Stimulated activated CD4-positive, alpha-beta T cell treated with anti-CD3 and anti-CD28 coated beads, Interleukin-12 subunit alpha, Interleukin-12 subunit beta, amount 100 ng/mL, for 4 hours (primary cell): ENCODE results near the gene SLC7A7.
"Not testable (repeated sequence)": the region's sequence is repeated elsewhere in the genome, so short reads cannot be mapped to it uniquely, and the experiment has no call there.

Experiments used
- DNase-seq: peaks from one replicate; pipeline ENCODE4 v3.0.0-alpha.2; 2020

SLC7A7 gene

DNA sequence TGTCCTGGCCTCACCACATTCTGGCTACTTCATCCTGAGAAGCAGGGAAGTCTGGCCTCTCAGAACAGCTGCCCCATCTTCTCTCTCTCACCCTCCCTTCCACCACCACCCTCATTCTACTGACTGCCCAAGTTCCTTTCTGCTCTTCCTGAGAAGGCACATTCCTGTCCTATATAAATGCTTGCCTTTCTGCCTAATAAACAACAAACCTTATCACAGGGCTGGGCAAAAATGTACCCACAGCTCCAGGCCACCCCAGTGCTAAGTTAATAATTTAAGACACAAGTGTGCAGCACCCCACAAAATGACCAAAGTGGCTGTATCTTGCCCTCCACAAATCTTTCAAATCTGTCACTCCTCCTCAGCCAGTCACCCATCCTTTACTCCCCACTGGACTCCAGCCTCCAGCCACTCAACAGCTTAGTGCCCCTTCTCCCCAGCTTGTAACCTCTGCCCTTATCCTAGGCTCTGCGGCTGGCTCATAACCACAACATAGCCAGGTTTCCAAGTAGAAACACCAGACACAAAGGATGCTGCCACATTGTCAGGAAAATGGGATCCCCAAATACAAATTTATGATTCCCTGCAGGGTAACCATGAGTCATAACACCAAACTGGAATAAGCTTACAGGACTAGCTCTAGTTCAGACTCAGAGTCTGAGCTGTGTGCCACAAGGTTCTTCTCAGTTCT is 33.8 kb downstream of the SLC7A7 start:
- no peak for DNase-seq

DNA sequence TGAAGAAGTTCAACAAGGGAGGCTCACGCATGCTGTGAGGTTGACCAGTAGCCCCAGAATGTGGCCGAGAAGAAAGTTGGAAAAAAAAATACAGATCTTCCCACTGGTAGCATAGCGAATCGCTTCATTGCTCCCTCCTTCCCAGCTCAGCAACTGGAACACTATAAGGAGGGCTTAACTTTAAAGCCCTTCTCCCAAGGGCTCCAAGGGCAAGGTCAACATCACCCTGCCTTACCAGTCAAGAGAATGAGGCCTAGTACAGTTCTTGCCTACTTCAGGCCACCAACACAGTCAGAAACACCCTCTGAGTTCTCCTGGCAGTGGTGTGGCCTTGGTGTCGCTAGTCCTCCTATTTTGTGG is 34.3 kb downstream of the SLC7A7 start:
- no peak for DNase-seq

DNA sequence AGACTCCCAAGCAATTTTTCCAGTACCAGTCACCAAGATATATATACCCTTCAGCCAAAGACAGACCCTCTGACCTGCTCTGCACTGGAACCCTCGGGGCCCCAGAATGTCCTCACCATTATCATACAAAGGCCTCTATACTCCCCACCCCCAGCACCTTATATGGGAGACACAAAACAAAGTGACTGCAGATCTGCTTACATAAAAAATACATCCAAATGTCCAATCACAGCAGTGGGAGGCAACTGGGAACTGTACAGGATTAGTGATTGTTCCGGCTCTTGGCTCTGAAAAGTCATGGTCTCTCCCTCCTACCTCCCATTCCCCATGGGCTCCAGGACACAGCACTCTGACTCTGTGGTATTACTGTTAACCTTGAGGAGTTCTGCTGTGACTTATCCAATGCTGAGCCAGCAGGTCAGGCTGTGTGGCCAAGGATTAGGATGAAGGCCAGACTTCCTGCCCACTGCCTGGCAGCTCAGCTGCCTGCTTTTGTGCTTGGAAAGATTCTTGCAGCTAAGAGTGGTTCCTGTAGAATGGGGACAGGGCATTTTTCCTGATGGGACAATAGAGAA is 35.0 kb downstream of the SLC7A7 start:
- no peak for DNase-seq

DNA sequence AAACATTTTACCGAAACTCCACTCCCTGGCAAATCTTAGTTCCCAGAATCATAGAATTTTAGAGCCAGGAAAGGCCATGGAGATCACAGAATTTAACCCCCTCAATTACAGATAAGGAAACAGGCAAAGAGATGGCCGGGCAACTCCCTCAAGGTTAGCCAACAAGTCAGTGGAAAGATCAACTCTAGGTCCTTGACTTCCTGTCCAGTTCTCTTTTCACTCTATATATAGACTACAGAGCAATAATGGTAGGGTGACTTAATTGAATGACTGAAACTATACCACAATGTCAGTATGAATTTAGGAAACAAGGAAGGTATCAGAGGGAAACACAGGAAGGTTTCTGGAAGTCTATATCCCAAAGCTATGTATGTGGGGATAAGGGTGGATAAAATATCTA is 37.2 kb downstream of the SLC7A7 start:
- DNase-seq, result no peak

DNA sequence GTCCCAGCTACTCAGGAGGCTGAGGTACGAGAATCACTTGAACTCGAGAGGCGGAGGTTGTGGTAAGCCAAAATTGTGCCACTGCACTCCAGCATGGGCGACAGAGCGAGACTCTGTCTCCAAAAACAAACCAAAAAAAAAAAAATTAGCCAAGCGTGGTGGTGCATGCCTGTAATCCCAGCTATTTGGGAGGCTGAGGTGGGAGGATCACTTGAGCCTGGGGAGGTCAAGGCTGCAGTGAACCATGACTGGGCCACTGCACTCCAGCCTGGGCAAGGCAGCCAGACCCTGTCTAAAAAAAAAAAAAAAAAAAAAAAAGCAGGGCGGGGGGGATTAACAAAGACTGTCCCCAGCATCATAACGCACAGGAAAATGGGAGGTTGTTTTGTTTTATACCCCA is 38.4 kb downstream of the SLC7A7 start:
- not testable (repeated sequence) for DNase-seq

DNA sequence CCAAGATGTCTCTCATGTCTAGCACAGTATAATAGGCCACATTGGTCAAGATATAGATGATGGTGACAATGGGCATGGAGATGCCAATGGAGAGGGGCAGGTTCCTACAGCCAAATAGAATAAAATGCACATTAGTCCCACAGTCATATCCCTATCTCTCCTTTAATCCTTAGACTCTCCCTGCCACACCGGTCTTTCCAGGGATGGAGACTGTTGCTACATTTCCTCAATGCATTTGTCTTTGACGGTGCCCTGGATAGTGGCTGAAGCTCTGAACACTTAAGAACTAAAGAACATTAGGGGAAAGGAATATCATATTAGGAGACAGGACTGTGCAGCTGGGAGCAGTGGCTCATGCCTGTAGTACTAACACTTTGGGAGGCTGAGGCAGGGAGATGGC is 39.0 kb downstream of the SLC7A7 start:
- DNase-seq, result no peak

DNA sequence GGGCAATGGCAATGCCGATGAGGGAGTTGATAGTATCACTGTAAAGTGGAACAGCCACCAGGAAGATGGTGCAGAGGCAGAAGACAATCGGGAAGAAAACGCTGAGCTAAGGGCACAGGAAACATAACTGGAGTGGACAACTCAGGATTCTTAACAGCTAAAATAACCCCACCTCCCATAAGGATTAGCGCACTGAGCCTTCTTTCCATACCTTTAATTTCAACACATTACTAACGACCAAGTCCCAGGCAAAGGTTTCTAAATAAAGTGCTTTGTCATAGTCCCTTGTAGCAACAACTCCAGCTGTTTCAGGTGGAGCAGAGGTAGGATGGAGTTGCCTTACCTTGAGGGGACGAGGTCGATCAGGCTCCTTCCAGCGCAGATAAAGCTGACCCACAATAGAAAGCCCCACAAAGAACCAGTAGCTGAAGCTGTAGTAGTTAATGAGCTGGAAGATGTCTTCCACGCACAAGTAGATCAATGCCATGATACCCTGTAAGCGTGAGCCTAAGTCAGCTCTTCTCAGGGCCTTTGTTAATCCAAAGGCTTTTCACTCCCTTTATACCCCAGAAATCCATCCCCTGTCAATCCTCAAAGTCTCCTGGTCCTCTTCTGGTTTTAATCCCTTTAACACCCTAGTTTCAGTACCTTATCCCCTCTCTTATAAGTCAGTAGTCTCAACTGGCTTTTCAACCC is 41.1 kb downstream of the SLC7A7 start:
- no peak for DNase-seq

DNA sequence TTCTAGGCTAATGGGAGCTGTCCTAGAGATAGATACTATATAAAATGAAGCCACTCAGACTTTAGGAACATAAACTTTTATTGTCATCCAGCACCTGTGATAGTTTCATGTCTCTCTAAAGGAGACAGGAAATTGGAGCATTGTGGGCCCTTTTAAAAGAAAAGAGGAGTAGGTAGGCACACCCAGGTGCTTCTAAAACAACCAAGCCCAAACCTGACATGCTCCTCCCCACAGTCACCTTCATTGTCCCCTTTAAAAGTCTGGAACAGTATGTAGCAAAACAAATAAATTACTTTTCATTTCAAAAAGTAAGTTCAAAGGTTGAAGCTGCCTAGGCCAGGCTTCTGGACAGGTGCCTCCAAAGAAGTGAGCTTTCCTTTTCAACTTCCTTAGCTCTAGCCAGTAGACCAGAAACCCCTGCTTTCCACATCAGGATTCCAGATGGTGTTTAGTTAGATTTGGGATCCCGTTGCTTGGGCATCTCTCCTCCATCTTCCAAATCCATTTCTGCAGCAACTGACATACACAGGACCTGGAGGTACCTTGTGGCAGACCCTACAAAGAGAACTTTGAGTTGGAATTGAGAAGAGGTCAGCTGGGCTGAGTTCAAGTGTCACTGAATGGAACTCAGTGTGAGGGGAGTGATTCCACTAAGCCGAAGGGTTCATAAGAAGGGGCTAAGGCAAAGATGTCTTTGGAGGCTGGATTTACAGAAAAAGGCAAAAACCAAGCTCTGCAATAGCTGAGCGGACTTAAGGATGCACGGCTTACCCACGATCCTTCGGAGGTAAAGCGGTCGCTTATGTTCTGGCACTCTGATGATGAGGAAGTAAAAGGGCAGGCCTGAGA is 41.8 kb downstream of the SLC7A7 start:
- no peak for DNase-seq

DNA sequence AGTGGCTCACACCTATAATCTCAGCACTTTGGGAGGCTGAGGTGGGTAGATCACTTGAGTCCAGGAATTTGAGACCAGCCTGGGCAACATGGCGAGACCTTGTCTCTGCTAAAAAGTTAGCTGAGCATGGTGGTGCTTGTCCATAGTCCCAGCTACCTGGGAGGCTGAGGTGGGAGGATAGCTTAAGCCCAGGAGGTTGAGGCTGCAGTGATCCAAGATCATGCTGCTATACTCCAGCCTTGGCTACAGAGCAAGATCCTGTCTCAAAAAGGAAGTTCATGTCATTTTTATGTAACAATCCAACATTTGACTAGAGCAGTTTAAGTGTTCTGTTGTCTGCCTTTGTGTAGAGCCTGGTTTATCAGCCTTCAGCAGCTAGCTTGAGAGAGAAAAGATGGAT is 42.5 kb downstream of the SLC7A7 start:
- no peak for DNase-seq

DNA sequence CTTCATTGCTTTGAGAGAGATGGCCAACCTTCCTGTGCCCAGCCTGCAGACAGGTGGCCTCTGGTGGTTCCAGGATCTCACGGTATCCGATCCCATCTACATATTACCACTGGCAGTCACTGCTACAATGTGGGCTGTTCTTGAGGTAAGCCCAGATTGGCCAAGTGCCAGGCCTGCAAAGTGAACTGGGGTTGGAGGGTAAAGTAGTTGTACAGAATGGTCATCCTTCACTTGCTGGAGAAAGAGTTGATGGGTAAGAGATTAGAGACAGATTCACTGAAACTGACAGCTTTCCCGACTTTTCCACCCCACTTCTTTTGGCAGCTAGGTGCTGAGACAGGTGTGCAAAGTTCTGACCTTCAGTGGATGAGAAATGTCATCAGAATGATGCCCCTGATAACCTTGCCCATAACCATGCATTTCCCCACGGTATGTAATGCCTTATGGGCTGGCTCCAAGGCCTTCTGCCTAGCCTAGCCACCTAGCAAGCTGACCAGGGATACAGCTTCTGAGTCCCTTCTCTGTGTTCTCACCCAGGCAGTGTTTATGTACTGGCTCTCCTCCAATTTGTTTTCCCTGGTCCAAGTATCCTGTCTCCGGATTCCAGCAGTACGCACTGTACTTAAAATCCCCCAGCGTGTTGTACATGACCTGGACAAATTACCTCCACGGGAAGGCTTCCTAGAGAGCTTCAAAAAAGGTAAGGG is 44.6 kb downstream of the SLC7A7 start:
- DNase-seq, result no peak

DNA sequence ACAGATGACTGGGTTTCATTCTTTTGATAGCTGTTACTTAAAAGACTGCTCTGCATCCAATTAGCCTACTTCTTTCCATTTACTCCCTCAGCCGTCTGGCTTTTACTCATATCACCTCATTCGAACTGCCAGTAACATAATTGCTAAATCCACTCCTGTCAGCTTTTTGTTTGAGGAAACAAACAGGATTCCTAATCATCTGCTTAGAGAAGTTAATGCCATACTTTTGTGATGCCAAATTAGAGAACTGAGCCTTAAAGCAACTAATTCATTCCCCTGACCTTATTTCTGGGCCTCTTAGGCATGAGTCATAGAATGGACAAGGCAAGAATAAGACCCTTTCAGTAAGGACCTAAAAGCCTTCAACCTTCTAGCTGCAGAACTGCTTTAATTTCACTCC is 45.9 kb downstream of the SLC7A7 start:
- DNase-seq, result no peak

DNA sequence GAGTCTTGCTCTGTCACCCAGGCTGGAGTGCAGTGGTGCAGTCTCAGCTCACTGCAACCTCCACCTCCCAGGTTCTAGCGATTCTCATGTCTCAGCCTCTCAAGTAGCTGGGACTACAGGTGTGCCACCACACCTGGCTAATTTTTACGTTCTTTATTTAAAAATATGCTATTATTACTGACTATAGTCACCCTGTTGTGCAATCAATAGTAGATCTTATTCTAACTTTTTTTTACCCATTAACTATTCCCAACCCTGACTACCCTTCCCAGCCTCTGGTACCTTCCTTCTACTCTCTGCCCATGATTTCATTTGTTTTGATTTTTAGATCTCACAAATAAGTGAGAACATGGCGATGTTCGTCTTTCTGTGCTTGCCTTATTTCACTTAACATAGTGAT is 46.3 kb downstream of the SLC7A7 start:
- no peak for DNase-seq

DNA sequence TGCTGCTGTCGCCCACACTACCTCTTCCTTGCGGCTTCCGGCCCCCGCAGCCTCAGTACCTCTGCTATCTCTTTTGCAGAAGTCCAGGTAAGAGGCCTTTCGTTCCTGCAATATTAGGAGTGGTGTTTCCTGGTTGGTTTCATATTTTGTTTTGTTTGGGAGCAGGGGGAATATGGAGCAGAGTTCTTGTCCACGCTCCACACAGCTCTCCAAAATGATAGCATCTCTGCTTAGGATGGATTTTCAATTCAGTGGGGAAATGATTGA is 48.0 kb downstream of the SLC7A7 start:
- no peak for DNase-seq

DNA sequence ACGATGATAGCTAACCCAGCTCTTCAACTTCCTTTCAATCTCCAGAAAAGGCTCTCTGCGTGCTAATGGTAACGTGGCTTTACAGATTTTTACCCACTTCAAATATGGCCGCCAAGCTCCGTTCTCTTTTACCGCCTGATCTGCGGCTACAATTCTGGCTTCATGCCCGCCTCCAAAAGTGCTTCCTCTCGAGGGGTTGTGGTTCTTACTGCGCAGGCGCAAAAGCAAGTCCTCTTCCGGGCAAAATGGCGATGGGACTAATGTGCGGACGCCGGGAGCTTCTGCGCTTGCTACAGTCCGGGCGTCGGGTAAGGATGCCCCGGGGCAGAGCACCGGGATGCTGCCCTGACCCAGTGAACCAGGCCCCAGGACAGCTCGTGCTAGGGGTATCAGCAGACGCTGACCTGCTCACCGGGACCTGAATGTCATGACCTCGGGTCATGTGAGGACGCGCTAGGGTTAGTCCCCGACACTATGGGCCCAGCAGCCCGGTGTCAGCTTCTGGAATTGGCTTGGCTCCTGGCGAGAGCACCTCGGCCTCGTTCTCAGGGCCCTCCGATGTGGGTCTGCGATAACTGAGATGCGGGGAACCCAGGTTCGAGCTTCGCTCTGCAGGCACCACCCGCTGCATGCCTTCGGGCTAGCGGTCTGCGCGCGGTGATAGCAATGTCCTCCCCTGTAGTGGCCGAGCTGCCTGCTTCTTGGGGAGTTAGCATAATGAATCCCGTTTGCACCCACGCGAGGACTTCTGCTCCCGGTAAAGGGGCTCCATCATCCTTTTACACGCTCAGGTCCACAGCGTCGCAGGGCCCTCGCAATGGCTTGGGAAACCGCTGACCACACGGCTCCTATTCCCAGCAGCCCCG is 48.5 kb downstream of the SLC7A7 start, which contains the start of gene OXA1L:
Gene OXA1L (plus strand): TSS at position 232 of the 866 bp plus-strand sequence. CDS start 14 bp downstream, at position 246.
- DNase-seq, result peak; percentile 87

DNA sequence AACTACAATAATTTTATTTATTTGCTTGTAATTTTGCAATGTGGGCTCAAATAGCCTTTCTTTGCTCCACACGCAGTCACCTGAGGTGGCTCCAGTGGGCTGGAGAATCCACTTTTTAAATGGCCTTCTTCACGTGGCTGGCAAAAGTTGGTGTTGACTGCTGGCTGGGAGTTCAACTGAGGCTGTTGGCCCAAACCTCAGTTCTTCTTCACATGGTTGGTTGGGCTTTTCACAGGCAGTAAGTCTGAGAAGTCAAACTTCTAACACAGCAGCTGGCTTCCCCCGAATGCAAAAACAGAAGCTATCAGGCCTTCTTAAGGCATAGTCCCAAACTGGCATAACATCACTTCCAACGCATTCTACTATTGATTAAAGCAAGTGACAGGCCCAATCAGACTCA is 50.9 kb downstream of the SLC7A7 start:
- DNase-seq, result no peak

DNA sequence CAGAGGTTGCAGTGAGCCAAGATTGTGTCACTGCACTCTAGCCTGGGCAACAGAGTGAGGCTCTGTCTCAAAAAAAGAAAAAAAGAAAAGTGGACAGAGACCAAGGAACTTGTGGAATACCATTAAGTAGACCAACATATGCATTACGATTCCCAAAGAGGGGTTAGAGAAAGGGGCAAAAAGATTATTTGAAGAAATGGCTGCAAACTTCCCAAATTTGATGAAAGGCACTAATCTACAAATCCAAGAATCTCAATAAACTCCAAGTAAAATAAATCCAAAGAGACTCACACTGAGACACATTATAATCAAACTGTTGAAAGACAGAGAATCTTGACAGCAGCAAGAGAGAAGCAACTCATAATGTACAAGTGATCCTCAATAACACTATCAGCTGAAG is 53.5 kb downstream of the SLC7A7 start:
- DNase-seq, result no peak

DNA sequence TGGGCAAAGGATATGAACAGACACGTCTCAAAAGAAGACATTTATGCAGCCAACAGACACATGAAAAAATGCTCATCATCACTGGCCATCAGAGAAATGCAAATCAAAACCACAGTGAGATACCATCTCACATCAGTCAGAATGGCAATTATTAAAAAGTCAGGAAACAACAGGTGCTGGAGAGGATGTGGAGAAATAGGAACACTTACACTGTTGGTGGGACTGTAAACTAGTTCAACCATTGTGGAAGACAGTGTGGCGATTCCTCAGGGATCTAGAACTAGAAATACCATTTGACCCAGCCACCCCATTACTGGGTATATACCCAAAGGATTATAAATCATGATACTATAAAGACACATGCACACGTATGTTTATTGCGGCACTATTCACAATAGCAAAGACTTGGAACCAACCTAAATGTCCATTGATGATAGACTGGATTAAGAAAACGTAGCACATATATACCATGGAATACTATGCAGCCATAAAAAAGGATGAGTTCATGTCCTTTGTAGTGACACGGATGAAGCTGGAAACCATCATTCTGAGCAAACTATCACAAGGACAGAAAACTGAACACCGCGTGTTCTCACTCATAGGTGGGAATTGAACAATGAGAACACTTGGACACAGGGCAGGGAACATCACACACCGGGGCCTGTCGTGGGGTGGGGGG is 57.1 kb downstream of the SLC7A7 start:
- not testable (repeated sequence) for DNase-seq

DNA sequence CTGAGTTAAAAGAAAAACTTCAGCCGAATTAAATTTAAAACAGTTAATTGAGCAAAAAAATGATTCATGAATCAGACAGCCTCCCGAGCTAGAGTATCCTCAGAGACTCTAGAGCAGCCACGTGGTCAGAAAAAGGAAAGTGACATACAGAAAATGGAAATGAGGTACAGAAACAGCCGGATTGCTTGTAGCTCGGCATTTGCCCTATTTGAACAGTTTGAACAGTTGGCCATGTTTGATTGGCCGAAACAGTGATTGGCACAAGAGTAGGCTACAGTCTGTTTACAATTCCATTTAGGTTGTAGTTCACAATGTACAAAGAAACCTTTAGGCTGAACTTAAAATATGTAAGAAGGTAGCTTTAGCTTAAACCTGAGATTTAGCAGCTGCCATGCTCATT is 61.6 kb downstream of the SLC7A7 start:
- DNase-seq, result no peak

DNA sequence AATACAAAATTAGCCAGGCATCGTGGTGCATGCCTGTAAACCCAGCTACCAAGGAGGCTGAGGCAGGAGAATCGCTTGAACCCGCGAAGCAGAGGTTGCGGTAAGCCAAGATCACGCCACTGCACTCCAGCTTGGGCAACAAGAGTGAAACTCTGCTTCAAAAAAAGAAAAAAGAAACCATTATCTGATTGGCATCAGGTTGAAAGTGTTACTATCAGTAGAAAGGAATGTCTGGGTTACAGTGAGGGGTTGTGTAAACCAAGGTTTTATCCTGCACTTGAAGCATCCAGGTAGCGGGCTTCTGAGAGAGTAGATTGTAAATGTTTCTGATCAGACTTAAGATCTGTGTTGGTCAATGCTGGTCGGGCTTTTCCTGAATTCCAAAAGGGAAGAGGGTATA is 62.8 kb downstream of the SLC7A7 start:
- DNase-seq, result no peak

DNA sequence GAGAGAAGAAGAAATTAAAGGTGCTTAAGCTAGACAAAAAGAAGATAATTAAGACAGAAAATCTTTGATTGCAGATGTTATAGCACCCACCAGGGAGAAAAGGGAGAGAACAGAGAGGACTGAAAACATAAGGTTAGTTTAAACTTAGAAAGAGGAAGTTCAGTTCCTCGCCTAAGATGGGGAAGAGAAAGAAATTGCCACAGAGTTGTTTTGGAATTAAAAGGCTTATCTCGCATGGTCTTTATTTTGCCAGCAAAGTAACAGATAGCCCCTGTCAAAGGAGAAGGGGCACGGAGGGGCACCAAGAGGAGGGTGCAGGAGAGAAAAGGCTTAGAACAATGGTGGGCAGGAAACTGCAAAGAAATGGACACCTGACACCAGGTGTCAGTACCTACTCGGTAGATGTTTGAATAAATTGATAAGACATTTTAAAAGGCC is 66.6 kb downstream of the SLC7A7 start:
- DNase-seq, result no peak

DNA sequence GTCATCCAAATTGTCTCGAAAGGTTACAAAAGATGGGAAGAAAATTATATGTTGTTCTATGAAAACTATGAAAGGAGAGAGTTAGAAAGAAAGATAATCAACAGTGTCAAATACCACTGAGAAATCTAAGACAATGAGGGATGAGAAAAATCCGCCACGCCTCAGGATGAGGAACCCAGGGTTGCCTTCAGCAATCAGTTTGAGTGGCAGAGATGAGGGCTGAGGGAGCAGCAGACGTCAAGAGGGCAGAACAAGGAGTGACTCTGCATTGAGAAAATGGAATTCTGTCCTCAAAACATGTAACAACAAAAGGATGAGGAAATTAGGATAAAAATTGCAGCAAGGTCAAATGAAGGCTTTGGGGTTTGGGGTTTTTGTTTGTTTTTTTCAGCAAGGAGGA is 67.0 kb downstream of the SLC7A7 start:
- DNase-seq, result no peak
